SK-N-SH (cell line): Measurements from ENCODE around the gene RNASE8. TPM values are rescaled to one million over a fixed set of nuclear protein-coding genes. Genes with fewer than 3 reads are reported as not detected.
"Not testable (repeated sequence)": the region's sequence is repeated elsewhere in the genome, so short reads cannot be mapped to it uniquely, and the experiment has no call there.

Experiments used
- CTCF ChIA-PET: fragments of 300-600, 350-600 bp; formaldehyde crosslinking; extraction: SDS; loops from one replicate; lab custom pipeline; 2021; lab: Yijun Ruan, JAX
- POLR2A ChIA-PET: fragments of 350-600 bp; sonication (Branson Sonifier 250); formaldehyde crosslinking; extraction: SDS; loops from one replicate; lab custom pipeline; 2020; ENCODE audit warnings: antibody characterized with exemption, inconsistent platforms; lab: Yijun Ruan, JAX
- DNase-seq: peaks from one replicate; pipeline ENCODE4 v3.0.0; 2012
- H2AFZ ChIP-seq: fragments of 200-600 bp; sonication (generic); 2 replicates; pipeline ENCODE4 v1.8.1; 2016; ENCODE audit warnings: antibody characterized with exemption, mild to moderate bottlenecking, low read depth
- H3F3A ChIP-seq: fragments of 200-600 bp; sonication (generic); replicated peaks from 2 replicates; pipeline ENCODE3; 2016; ENCODE audit warnings: antibody characterized with exemption, mild to moderate bottlenecking; ENCODE audit not compliant: insufficient read depth
- H3K27ac ChIP-seq, 2 experiments: fragments of 200-500 bp in 1 of 2; fragments of 200-600 bp in 1 of 2; sonication (Bioruptor generic) in 1 of 2; sonication (generic), shearing (Covaris generic) in 1 of 2; 2 replicates each; pipeline versions ENCODE4 v1.5.1 to v1.6.1; 2014 to 2016; ENCODE audit warnings: low read depth in 2 of 2, inconsistent platforms in 1 of 2, low read length in 1 of 2, mild to moderate bottlenecking in 1 of 2, mixed read lengths in 1 of 2
- H3K27me3 ChIP-seq: fragments of 200-600 bp; sonication (generic), shearing (Covaris generic); 2 replicates; pipeline ENCODE4 v1.6.1; 2016; ENCODE audit warnings: mixed run types; ENCODE audit not compliant: insufficient read depth
- H3K36me3 ChIP-seq, 2 experiments: fragments of 200-500 bp in 1 of 2; fragments of 200-600 bp in 1 of 2; sonication (Bioruptor generic) in 1 of 2; sonication (generic) in 1 of 2; replicated peaks in 1 of 2; 2 replicates each; pipeline versions ENCODE3 to v1.5.1; 2014 to 2016; ENCODE audit warnings: low read length in 1 of 2, mild to moderate bottlenecking in 1 of 2; ENCODE audit not compliant: insufficient read depth in 2 of 2, control insufficient read depth in 1 of 2
- H3K4me1 ChIP-seq, 2 experiments: fragments of 200-500 bp in 1 of 2; fragments of 200-600 bp in 1 of 2; sonication (Bioruptor generic) in 1 of 2; sonication (generic), shearing (Covaris generic) in 1 of 2; 2 replicates each; pipeline versions ENCODE4 v1.5.1 to v1.6.1; 2014 to 2016; ENCODE audit warnings: low read depth in 1 of 2, low read length in 1 of 2, mixed run types in 1 of 2; ENCODE audit not compliant: insufficient read depth in 2 of 2, control insufficient read depth in 1 of 2
- H3K4me2 ChIP-seq: fragments of 200-600 bp; sonication (generic), shearing (Covaris generic); 2 replicates; pipeline ENCODE4 v1.6.1; 2017; ENCODE audit warnings: mixed run types
- H3K4me3 ChIP-seq, 2 experiments: fragments of 200-500 bp in 1 of 2; fragments of 200-600 bp in 1 of 2; sonication (Bioruptor generic) in 1 of 2; sonication (generic), shearing (Covaris generic) in 1 of 2; 2 replicates each; pipeline versions ENCODE4 v1.5.1 to v1.8.1; 2014 to 2016; ENCODE audit warnings: low read depth in 2 of 2, inconsistent platforms in 1 of 2, low read length in 1 of 2, mild to moderate bottlenecking in 1 of 2, mixed read lengths in 1 of 2, moderate library complexity in 1 of 2
- H3K79me2 ChIP-seq: fragments of 200-600 bp; sonication (generic); 2 replicates; pipeline ENCODE4 v1.8.1; 2017; ENCODE audit warnings: mild to moderate bottlenecking; ENCODE audit not compliant: insufficient read depth
- H3K9ac ChIP-seq: fragments of 200-600 bp; sonication (generic); 2 replicates; pipeline ENCODE4 v1.6.1; 2017; ENCODE audit warnings: mixed run types
- H3K9me2 ChIP-seq: fragments of 200-600 bp; sonication (generic); 2 replicates; pipeline ENCODE4 v1.6.1; 2017; ENCODE audit warnings: mixed run types
- H3K9me3 ChIP-seq: fragments of 200-600 bp; sonication (generic); 2 replicates; pipeline ENCODE4 v1.6.1; 2017; ENCODE audit warnings: mixed run types, mild to moderate bottlenecking, moderate library complexity
- H4K20me1 ChIP-seq: fragments of 200-600 bp; sonication (generic); 2 replicates; pipeline ENCODE4 v1.6.1; 2017; ENCODE audit warnings: mild to moderate bottlenecking, mixed run types; ENCODE audit not compliant: insufficient read depth
- CHD2 ChIP-seq: fragments of 150-350 bp; IDR thresholded peaks from 2 replicates; pipeline ENCODE4 v1.6.1; 2018; ENCODE audit warnings: low read length; ENCODE audit not compliant: partially characterized antibody
- CTCF ChIP-seq: fragments of 200-600 bp; sonication (generic); IDR thresholded peaks from 2 replicates; pipeline ENCODE4 v1.6.1; 2017; ENCODE audit warnings: antibody characterized with exemption, mild to moderate bottlenecking, moderate library complexity
- EP300 ChIP-seq, 2 experiments: IDR thresholded peaks; 2 replicates each; pipeline versions ENCODE4 v1.4.0 to v1.6.1; 2012; ENCODE audit warnings: borderline replicate concordance in 1 of 2, low read depth in 1 of 2, low read length in 1 of 2
- EZH2phosphoT487 ChIP-seq: fragments of 200-600 bp; sonication (generic); IDR thresholded peaks from 2 replicates; pipeline ENCODE4 v1.6.1; 2017; ENCODE audit warnings: low read depth, mixed run types, mild to moderate bottlenecking, antibody characterized with exemption, moderate library complexity, borderline replicate concordance
- FOSL2 ChIP-seq: IDR thresholded peaks from 2 replicates; pipeline ENCODE4 v1.4.0; 2012; ENCODE audit warnings: low read depth, mild to moderate bottlenecking, moderate library complexity, borderline replicate concordance
- FOXJ3 ChIP-seq: sonication (generic); formaldehyde crosslinking; IDR thresholded peaks from 2 replicates; pipeline ENCODE4 v1.5.1; 2020; ENCODE audit warnings: mild to moderate bottlenecking, missing genetic modification reagents
- FOXM1 ChIP-seq: IDR thresholded peaks from 2 replicates; pipeline ENCODE4 v1.4.0; 2012; ENCODE audit warnings: low read depth, mild to moderate bottlenecking
- GATA2 ChIP-seq: sonication (generic); formaldehyde crosslinking; IDR thresholded peaks from 2 replicates; pipeline ENCODE4 v1.5.0; 2020; ENCODE audit warnings: mild to moderate bottlenecking, missing genetic modification reagents
- MAX ChIP-seq: IDR thresholded peaks from 2 replicates; pipeline ENCODE4 v1.4.0; 2012; ENCODE audit warnings: low read depth
- POLR2AphosphoS5 ChIP-seq: IDR thresholded peaks from 2 replicates; pipeline ENCODE4 v1.6.1; 2012; ENCODE audit warnings: low read depth, low read length
- RCOR1 ChIP-seq: fragments of 150-350 bp; IDR thresholded peaks from 2 replicates; pipeline ENCODE4 v1.6.1; 2017; ENCODE audit warnings: antibody characterized with exemption, low read length
- SIN3A ChIP-seq: IDR thresholded peaks from 2 replicates; pipeline ENCODE4 v1.6.1; 2012; ENCODE audit warnings: low read depth, mild to moderate bottlenecking, low read length, moderate library complexity, borderline replicate concordance
- TAF1 ChIP-seq: IDR thresholded peaks from 2 replicates; pipeline ENCODE4 v1.6.1; 2012; ENCODE audit warnings: low read depth, mild to moderate bottlenecking, low read length, moderate library complexity, borderline replicate concordance
- TCF12 ChIP-seq: IDR thresholded peaks from 2 replicates; pipeline ENCODE4 v1.4.0; 2012
- TEAD4 ChIP-seq: IDR thresholded peaks from 2 replicates; pipeline ENCODE4 v1.4.0; 2012; ENCODE audit warnings: mild to moderate bottlenecking, borderline replicate concordance; ENCODE audit not compliant: insufficient read depth
- ZBTB33 ChIP-seq: IDR thresholded peaks from 2 replicates; pipeline ENCODE4 v1.4.0; 2012; ENCODE audit warnings: low read depth, borderline replicate concordance
- WGBS: methylation state at CpG from one replicate; pipeline ENCODE4 v1.1.6; 2017; ENCODE audit warnings: low lambda C conversion rate; 5-methylcytosine and 5-hydroxymethylcytosine counted together
- polyA plus RNA-seq, 3 experiments: library from polyadenylated mRNA; depleted of rRNA; stranded (reverse); fragments of >200 nt; gene quantifications; 2 replicates each; pipeline ENCODE4 v1.2.3, GENCODE V29; 2012

The RNASE8 gene
- not detected in 2 replicates for polyA plus RNA-seq (2012; rRNA removed)
- polyA plus RNA-seq (2012; cell fraction: cytosol; rRNA removed), result not detected in 2 replicates
- not detected in 2 replicates for polyA plus RNA-seq (2012; cell fraction: nucleus; rRNA removed)

- peaks cover 0 to 3% of the 10 kb centered on the region in 2 experiments; a peak in 1 of 4 replicates for H3K4me1 ChIP-seq
- TF ChIP-seq FOSL2 (no peak), SIN3A (no peak)
- no peak within 1 kb of the TSS for H3K27ac ChIP-seq
- CTCF ChIA-PET, result interaction anchor here (1.0 to 2.1 kb wide), 4 partner anchors 34 to 47 kb away, joined by 3 to 8 read pairs (median 4); no protein-coding TSS in a partner anchor
- H3K9me2 ChIP-seq, result no peaks in the 10 kb centered on the region
- H3F3A ChIP-seq, result no peaks in the 10 kb centered on the region
- POLR2A ChIA-PET, result no interaction called here
- no peaks in the 10 kb centered on the region for H3K36me3 ChIP-seq
- 72% methylated on average over 6 of the region's 8 CpGs for WGBS
- no peak within 1 kb of the TSS for H2AFZ ChIP-seq
- no peaks in the 10 kb centered on the region for H3K79me2 ChIP-seq
- no peaks in the 10 kb centered on the region for H3K9me3 ChIP-seq
- no peak within 1 kb of the TSS for H3K9ac ChIP-seq
- H4K20me1 ChIP-seq, result no peaks in the 10 kb centered on the region
- no peak within 1 kb of the TSS for H3K4me3 ChIP-seq
- DNase-seq, result no peak
- no peaks in the 10 kb centered on the region for H3K27me3 ChIP-seq
- H3K4me2 ChIP-seq, result no peak within 1 kb of the TSS
These were observed at the start of gene RNASE8 for GRCh38 chr14:21057803-21058675. Gene RNASE8, plus strand, starts transcription at chr14:21057822. Its CDS starts 71 bp downstream, at chr14:21057893.

GRCh38 chr14:21009721-21010120, 47.9 kb upstream of the RNASE8 start:
- H2AFZ ChIP-seq, H3K27ac ChIP-seq, DNase-seq, H4K20me1 ChIP-seq, H3K4me1 ChIP-seq, H3K9ac ChIP-seq, H3K79me2 ChIP-seq, H3K9me3 ChIP-seq, H3K36me3 ChIP-seq, H3F3A ChIP-seq, H3K9me2 ChIP-seq, POLR2A ChIA-PET, H3K4me2 ChIP-seq, H3K4me3 ChIP-seq: not testable (repeated sequence)
- H3K27me3 ChIP-seq, result peaks cover 15% of the 10 kb centered on the region
- 54% methylated on average over 3 of the region's 3 CpGs for WGBS
- CTCF ChIA-PET, result interaction anchor here (1.5 to 18.2 kb wide), 3 partner anchors 18 to 92 kb away, joined by 3 to 555 read pairs (median 248); partner anchors contain the start of genes RNASE7, TMEM253 and ZNF219

- H3K4me2 ChIP-seq, result no peak overlapping the region
- no peaks in the 10 kb centered on the region for H3K9me3 ChIP-seq
- H3K27me3 ChIP-seq, result peaks cover 15% of the 10 kb centered on the region
- H4K20me1 ChIP-seq, result no peaks in the 10 kb centered on the region
- H3K79me2 ChIP-seq, result no peaks in the 10 kb centered on the region
- H3F3A ChIP-seq, result no peaks in the 10 kb centered on the region
- POLR2A ChIA-PET, result no interaction called here
- no peak overlapping the region for H2AFZ ChIP-seq
- no peak overlapping the region for H3K9ac ChIP-seq
- H3K9me2 ChIP-seq, result no peaks in the 10 kb centered on the region
- CTCF ChIA-PET, result interaction anchor here (1.5 to 18.2 kb wide), 5 partner anchors 13 to 90 kb away, joined by 3 to 555 read pairs (median 8); partner anchors contain the start of genes RNASE7, SLC39A2, TMEM253 and ZNF219
- H3K4me3 ChIP-seq, result no peak overlapping the region
- no peak overlapping the region for H3K27ac ChIP-seq
- H3K36me3 ChIP-seq, result no peaks in the 10 kb centered on the region
- no peaks in the 10 kb centered on the region; a peak in 1 of 4 replicates for H3K4me1 ChIP-seq
- 23% methylated on average over 1 of the region's 1 CpG for WGBS
- DNase-seq, result no peak
- no peak for TF ChIP-seq EP300 (IDR thresholded peaks at IDR 0.05; ENCODE audit: borderline replicate concordance in 1 of 2, low read depth in 1 of 2, low read length in 1 of 2)
- TF ChIP-seq POLR2AphosphoS5, result no peak
- TF ChIP-seq TEAD4, result no peak
- no peak for TF ChIP-seq FOXJ3
- TF ChIP-seq GATA2, result no peak
- no peak for TF ChIP-seq EZH2phosphoT487
- TF ChIP-seq TAF1, result no peak
- TF ChIP-seq CTCF, result no peak
- no peak for TF ChIP-seq ZBTB33
- TF ChIP-seq MAX, result no peak
- TF ChIP-seq TCF12, result no peak
- no peak for TF ChIP-seq FOXM1
- no peak for TF ChIP-seq CHD2
- TF ChIP-seq RCOR1, result no peak
These were observed 46.5 kb upstream of the RNASE8 start for GRCh38 chr14:21011136-21011535.
